ENCODE data around the gene GSG1. TPM values are rescaled to one million over a fixed set of nuclear protein-coding genes. Genes with fewer than 3 reads are reported as not detected.

Gene GSG1
- total RNA-seq, 2 donors from 2014 or later = 0.31 TPM; not detected in 1

GRCh38 chr12:13075118-13075480 lies 28.4 kb downstream of the GSG1 start:
- no peak overlapping the region for H3K4me3 Mint-ChIP-seq
- Histone ChIP-seq H3K9ac (ENCODE audit: extremely low read depth, low read length, poor library complexity, severe bottlenecking) (no peak overlapping the region), H3K27ac (ENCODE audit: low read depth, low read length) (no peak overlapping the region), H3K36me3 (ENCODE audit: control insufficient read depth, insufficient read depth, low read length) (peaks cover 18% of the 10 kb centered on the region), H3K4me3 (ENCODE audit: low read length) (no peak overlapping the region), H3K9me3 (ENCODE audit: control insufficient read depth, low read length) (no peaks in the 10 kb centered on the region), H3K27me3 (ENCODE audit: control insufficient read depth, insufficient read depth, low read length, poor library complexity, severe bottlenecking) (no peaks in the 10 kb centered on the region), H3K4me1 (ENCODE audit: control insufficient read depth, insufficient read depth, low read length) (no peaks in the 10 kb centered on the region)
- TF ChIP-seq CTCF (conservative IDR thresholded peaks at IDR 0.05) = no peak
- no peaks in the 10 kb centered on the region for H3K27me3 Mint-ChIP-seq (ENCODE audit: insufficient read depth)
- H3K4me1 Mint-ChIP-seq = peaks cover 11% of the 10 kb centered on the region
- no peak for DNase-seq
- H3K9me3 Mint-ChIP-seq = peaks cover 14% of the 10 kb centered on the region
- H3K27ac Mint-ChIP-seq = no peak overlapping the region
- peaks cover 51% of the 10 kb centered on the region for H3K36me3 Mint-ChIP-seq (ENCODE audit: low read depth)

DNA sequence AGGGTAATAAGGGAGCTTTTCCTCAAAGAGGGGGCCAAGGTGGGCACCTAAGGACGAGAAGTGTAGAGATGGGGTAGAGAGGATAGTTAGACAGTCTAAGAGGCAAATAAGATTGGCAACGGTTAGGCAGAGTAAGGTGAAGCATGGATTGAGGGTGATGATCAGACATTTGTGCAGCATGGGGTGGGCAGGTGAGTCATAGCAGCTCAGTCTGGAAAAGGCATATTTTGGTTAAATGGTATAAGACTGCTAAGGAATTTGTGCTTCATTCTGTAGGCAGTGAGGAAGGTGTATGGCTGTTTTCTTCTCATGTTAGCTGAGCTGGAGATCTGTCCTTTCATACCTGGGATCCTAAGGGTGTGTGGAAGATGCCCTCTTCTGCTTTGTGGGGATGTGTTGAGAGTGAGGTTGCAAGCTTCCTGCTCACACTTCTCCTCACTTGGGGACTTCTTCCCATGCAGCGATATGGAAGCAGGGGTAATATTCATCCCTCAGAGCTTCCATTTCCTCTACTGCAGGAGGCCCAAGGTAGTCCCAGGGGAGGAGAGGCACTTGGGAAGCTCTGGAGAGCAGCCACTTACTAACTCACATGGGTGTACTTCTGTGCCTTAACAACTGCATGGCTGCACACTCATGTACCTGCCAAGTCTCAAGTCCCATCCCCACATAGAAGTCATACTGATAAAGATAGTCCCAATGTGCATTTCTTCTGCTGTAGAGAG lies 28.9 kb downstream of the GSG1 start:
- peaks cover 9% of the 10 kb centered on the region for H3K4me1 Mint-ChIP-seq
- Histone ChIP-seq H3K27me3 (ENCODE audit: control insufficient read depth, insufficient read depth, low read length, poor library complexity, severe bottlenecking) (no peaks in the 10 kb centered on the region), H3K4me1 (ENCODE audit: control insufficient read depth, insufficient read depth, low read length) (no peaks in the 10 kb centered on the region), H3K9me3 (ENCODE audit: control insufficient read depth, low read length) (no peaks in the 10 kb centered on the region), H3K9ac (ENCODE audit: extremely low read depth, low read length, poor library complexity, severe bottlenecking) (no peak overlapping the region), H3K36me3 (ENCODE audit: control insufficient read depth, insufficient read depth, low read length) (peaks cover 17% of the 10 kb centered on the region), H3K27ac (ENCODE audit: low read depth, low read length) (no peak overlapping the region), H3K4me3 (ENCODE audit: low read length) (no peak overlapping the region)
- DNase-seq = no peak
- peaks cover 13% of the 10 kb centered on the region for H3K9me3 Mint-ChIP-seq
- no peak for TF ChIP-seq CTCF (conservative IDR thresholded peaks at IDR 0.05)
- no peak overlapping the region for H3K4me3 Mint-ChIP-seq
- H3K27ac Mint-ChIP-seq = no peak overlapping the region
- H3K27me3 Mint-ChIP-seq (ENCODE audit: insufficient read depth) = no peaks in the 10 kb centered on the region
- 86 to 100% methylated on average over 2 to 3 of the region's 3 CpGs for WGBS, 2 experiments (ENCODE audit: insufficient coverage in 1 of 2, insufficient read length in 1 of 2)
- H3K36me3 Mint-ChIP-seq (ENCODE audit: low read depth) = peaks cover 45% of the 10 kb centered on the region

DNA sequence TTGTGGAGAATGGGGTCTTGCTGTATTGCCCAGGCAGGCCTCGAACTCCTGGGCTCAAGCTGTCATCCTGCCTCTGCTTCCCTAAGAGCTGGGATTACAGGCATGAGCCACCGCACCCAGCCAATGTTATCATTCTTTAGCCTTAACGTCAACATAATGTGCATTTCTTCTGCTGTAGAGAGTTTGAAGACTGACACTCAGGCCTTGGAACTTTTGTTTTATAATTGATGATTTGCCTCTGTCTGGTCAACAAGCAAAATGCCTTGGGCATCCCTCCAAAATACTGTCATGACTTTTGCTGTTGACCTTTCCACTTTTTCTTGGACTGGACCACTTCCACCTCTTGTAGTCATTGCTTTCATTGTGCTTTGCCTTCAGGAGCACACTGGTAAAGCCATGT lies 30.3 kb downstream of the GSG1 start:
- no peaks in the 10 kb centered on the region for H3K9me3 ChIP-seq (ENCODE audit: control insufficient read depth, low read length)
- WGBS, 2 experiments (ENCODE audit: insufficient coverage in 1 of 2, insufficient read length in 1 of 2) = 96% methylated on average over 3 of the region's 3 CpGs
- no peak overlapping the region for H3K27ac Mint-ChIP-seq
- H3K9me3 Mint-ChIP-seq = peaks cover 4% of the 10 kb centered on the region
- no peaks in the 10 kb centered on the region for H3K4me1 ChIP-seq (ENCODE audit: control insufficient read depth, insufficient read depth, low read length)
- peaks cover 20% of the 10 kb centered on the region for H3K36me3 ChIP-seq (ENCODE audit: control insufficient read depth, insufficient read depth, low read length)
- TF ChIP-seq CTCF (conservative IDR thresholded peaks at IDR 0.05) = no peak
- H3K27ac ChIP-seq (ENCODE audit: low read depth, low read length) = no peak overlapping the region
- H3K4me1 Mint-ChIP-seq = peaks cover 6% of the 10 kb centered on the region
- no peak overlapping the region for H3K9ac ChIP-seq (ENCODE audit: extremely low read depth, low read length, poor library complexity, severe bottlenecking)
- H3K27me3 Mint-ChIP-seq (ENCODE audit: insufficient read depth) = no peaks in the 10 kb centered on the region
- H3K4me3 Mint-ChIP-seq = no peak overlapping the region
- peaks cover 39% of the 10 kb centered on the region for H3K36me3 Mint-ChIP-seq (ENCODE audit: low read depth)
- DNase-seq = no peak
- H3K27me3 ChIP-seq (ENCODE audit: control insufficient read depth, insufficient read depth, low read length, poor library complexity, severe bottlenecking) = no peaks in the 10 kb centered on the region
- no peak overlapping the region for H3K4me3 ChIP-seq (ENCODE audit: low read length)

Measured in endodermal cell (in vitro differentiated cells).